ENCODE results near the gene MFAP5.

DNA sequence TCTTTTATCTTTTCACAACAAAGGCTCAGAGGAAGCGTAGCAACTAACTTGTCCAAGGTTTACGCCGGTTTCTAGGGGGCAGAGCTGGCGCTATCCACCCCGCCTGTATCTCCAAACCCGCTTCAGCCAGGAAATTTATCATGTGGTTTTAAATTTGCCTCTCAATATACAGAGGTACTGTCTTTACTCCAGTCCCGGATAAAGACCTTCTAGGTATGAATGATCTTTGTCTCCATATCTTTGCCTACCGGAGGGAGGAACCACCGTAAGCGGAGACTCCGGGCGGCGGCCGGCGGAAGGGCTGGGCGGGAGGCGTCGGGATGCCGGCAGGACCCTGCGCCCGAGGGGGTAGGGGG, 34.5 kb upstream of the MFAP5 start:
- TF ChIP-seq, protein P1, sequence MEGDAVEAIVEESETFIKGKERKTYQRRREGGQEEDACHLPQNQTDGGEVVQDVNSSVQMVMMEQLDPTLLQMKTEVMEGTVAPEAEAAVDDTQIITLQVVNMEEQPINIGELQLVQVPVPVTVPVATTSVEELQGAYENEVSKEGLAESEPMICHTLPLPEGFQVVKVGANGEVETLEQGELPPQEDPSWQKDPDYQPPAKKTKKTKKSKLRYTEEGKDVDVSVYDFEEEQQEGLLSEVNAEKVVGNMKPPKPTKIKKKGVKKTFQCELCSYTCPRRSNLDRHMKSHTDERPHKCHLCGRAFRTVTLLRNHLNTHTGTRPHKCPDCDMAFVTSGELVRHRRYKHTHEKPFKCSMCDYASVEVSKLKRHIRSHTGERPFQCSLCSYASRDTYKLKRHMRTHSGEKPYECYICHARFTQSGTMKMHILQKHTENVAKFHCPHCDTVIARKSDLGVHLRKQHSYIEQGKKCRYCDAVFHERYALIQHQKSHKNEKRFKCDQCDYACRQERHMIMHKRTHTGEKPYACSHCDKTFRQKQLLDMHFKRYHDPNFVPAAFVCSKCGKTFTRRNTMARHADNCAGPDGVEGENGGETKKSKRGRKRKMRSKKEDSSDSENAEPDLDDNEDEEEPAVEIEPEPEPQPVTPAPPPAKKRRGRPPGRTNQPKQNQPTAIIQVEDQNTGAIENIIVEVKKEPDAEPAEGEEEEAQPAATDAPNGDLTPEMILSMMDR (IDR thresholded peaks at IDR 0.05), result no peak
- TF ChIP-seq POLR2A (IDR thresholded peaks at IDR 0.05), result no peak

Data from lower leg skin (tissue), 3 donors.